AG09319 (cell line): ENCODE results near the gene ZYX.

Source experiments
- DNase-seq: peaks from one replicate; pipeline ENCODE4 v3.0.0-alpha.2; 2010; ENCODE audit warnings: low read depth; ENCODE audit errors: extremely low read depth
- TF ChIP-seq, protein P1 (sequence below): IDR thresholded peaks from 2 replicates; pipeline ENCODE4 v1.5.1; 2011; ENCODE audit warnings: low read depth, mild to moderate bottlenecking, inconsistent platforms, low read length, moderate library complexity

ZYX gene

GRCh38 chr7:143346018-143346417 lies 35.1 kb upstream of the ZYX start:
- DNase-seq: no peak
- TF ChIP-seq, protein P1, sequence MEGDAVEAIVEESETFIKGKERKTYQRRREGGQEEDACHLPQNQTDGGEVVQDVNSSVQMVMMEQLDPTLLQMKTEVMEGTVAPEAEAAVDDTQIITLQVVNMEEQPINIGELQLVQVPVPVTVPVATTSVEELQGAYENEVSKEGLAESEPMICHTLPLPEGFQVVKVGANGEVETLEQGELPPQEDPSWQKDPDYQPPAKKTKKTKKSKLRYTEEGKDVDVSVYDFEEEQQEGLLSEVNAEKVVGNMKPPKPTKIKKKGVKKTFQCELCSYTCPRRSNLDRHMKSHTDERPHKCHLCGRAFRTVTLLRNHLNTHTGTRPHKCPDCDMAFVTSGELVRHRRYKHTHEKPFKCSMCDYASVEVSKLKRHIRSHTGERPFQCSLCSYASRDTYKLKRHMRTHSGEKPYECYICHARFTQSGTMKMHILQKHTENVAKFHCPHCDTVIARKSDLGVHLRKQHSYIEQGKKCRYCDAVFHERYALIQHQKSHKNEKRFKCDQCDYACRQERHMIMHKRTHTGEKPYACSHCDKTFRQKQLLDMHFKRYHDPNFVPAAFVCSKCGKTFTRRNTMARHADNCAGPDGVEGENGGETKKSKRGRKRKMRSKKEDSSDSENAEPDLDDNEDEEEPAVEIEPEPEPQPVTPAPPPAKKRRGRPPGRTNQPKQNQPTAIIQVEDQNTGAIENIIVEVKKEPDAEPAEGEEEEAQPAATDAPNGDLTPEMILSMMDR: no peak

- TF ChIP-seq, protein P1: no peak
- no peak for DNase-seq
Measured at GRCh38 chr7:143347950-143348349, 33.2 kb upstream of the ZYX start.

GRCh38 chr7:143351060-143351459 lies 30.1 kb upstream of the ZYX start:
- DNase-seq: no peak
- TF ChIP-seq, protein P1: no peak

DNA sequence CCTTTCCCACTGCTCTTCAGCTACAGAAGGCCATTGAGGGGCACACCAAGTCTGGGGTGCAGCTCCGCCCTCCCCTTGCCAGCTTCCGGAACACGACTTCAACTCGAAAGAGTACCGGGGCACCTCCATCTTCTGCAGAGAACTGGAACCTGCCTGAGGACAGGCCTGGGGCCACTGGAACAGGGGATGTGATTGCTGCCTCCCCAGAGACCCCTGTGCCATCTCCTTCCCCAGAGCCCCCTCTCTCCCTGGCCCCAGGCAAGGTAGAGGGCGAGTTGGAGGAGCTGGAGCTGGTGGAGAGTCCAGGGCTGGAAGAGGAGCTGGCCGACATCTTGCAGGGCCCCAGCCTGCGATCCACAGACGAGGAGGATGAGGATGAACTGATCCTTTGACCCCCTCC lies 29.6 kb upstream of the ZYX start:
- TF ChIP-seq, protein P1: no peak

DNA sequence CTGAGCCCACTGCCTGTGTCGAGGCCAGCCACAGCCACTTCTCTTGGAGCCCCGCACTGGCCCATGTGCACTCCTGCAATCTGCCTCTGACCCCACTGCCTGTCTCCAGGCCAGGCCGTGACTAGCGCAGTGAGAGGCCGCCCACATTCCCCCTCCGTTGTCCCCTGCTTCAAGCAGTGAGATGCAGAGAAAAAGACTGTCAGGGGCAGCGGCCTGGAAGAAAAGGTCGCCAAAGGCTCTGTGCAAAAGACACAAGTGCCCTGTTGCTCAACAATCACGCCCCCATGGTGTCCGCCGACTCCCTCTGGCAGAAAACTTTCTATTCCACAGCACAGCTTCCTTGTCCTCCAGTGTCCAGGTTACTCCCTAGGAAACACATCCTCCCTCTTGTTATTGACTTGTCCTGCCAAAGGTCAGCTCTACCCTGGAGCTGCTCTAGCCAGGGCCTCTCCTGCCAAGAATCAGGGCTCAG lies 28.6 kb upstream of the ZYX start:
- TF ChIP-seq, protein P1: no peak
- no peak for DNase-seq

More for the DNA sequence above, 29.6 kb upstream of the ZYX start:
- DNase-seq: no peak

GRCh38 chr7:143354376-143354775 lies 26.8 kb upstream of the ZYX start:
- TF ChIP-seq, protein P1: no peak
- DNase-seq: no peak

GRCh38 chr7:143354965-143355364 lies 26.2 kb upstream of the ZYX start:
- no peak for DNase-seq
- TF ChIP-seq, protein P1: no peak
